ENCODE results near the gene TSEN34.

GRCh38 chr19:54206030-54206830 lies 15.1 kb downstream of the TSEN34 start:
- TF ChIP-seq CTCF (IDR thresholded peaks at IDR 0.05): no peak
- no peak for TF ChIP-seq POLR2A (IDR thresholded peaks at IDR 0.05)

Measured in adrenal gland (tissue), 5 donors.